ENCODE data around the gene ASTN1.

DNA sequence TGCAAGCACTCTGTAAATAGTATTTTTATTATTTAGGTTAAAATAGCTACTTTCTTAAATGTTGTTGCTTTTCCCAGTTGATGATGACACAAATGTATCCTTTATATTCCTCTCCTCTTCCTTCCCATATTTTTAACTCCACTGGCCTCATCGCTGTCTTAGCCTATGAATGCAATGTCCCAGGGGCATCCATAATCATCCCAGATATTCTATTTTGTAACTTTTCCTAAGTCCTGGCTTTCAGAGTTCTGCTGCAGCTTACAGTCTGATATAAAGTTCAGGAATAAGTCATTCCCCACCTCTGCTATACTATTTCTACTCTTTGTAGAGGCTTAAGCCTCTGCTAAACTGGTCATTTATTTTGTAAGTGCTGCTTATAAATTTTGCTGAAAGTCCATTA, 58.3 kb downstream of the ASTN1 start:
- TF ChIP-seq CTCF (IDR thresholded peaks at IDR 0.05) (no peak), POLR2A (IDR thresholded peaks at IDR 0.05) (no peak), EP300 (IDR thresholded peaks at IDR 0.05) (no peak)

Measured in gastroesophageal sphincter (tissue), 3 donors.